NCI-H226 (cell line): ENCODE measurements around the gene RAB4A.
A peak's percentile ranks its signal among the peaks of the same experiment; 100 is the strongest.

Experiments used
- DNase-seq: peaks from one replicate; pipeline ENCODE4 v3.0.0-alpha.2; 2015

The RAB4A gene

GRCh38 chr1:229341774-229342655 lies 71.1 kb downstream of the RAB4A start:
- peak; percentile 27 for DNase-seq

- DNase-seq: no peak
Measured at GRCh38 chr1:229342656-229343569, 72.0 kb downstream of the RAB4A start, which contains the start of gene CCSAP. TSS of gene CCSAP (minus strand) at chr1:229343047. CDS start at chr1:229342465, 582 bp downstream.

GRCh38 chr1:229344139-229344538 lies 73.2 kb downstream of the RAB4A start:
- DNase-seq: no peak

- DNase-seq: peak; percentile 57
Measured at GRCh38 chr1:229344937-229345684, 74.2 kb downstream of the RAB4A start.

GRCh38 chr1:229347528-229347927 lies 76.6 kb downstream of the RAB4A start:
- DNase-seq: no peak

GRCh38 chr1:229349463-229350385 lies 78.8 kb downstream of the RAB4A start:
- no peak for DNase-seq

GRCh38 chr1:229352975-229353374 lies 82.1 kb downstream of the RAB4A start:
- DNase-seq: no peak

GRCh38 chr1:229354226-229354625 lies 83.3 kb downstream of the RAB4A start:
- DNase-seq: no peak
